HG03520 (cell line): ENCODE results near the gene WNT16.
A peak's percentile ranks its signal among the peaks of the same experiment; 100 is the strongest.
"Not testable (repeated sequence)": the region's sequence is repeated elsewhere in the genome, so short reads cannot be mapped to it uniquely, and the experiment has no call there.

Source experiments
- ATAC-seq: cut with Tn5 transposase; IDR thresholded peaks from one replicate; pipeline ENCODE4 v1.9.1; 2021; ENCODE audit warnings: mild to moderate bottlenecking, moderate library complexity; ENCODE audit not compliant: unreplicated experiment

The WNT16 gene

DNA sequence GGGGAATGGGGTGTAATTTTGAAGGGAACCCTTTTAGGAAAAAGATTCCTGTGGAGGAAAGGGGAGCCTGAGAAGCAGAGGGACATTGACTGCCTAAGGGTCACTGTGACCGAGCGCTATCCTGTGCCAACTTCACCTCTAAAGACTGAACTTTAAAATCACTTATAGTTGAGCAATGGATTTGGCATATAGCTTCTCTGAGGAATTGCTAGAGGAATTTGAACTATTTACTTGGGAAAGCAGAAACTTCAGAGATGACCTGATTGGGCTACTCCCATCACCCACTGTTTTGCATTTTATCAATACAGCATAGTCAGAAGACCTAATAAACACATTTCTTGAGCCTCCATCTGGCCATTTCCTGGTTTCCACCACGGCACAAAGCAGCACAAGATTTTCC lies 23.7 kb upstream of the WNT16 start:
- ATAC-seq: no peak

DNA sequence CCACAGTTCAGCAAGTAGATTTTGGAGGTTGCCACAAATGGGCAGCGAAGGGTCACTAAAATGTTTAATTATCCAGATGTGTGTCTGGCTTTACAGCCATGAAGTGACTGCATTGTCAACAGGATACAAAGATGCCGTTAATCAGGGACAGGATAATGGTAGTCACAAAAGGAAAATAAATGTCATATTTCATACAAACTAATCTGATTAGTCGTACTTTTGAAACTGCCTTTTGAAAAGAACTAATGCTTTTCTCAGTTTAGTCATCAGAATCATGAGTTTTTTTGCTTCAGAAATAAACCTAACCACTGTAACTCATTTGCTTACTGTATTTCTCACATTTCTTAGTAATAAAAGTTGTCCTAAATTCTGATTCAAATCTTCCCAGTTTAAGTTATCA lies 22.2 kb upstream of the WNT16 start:
- ATAC-seq: no peak

DNA sequence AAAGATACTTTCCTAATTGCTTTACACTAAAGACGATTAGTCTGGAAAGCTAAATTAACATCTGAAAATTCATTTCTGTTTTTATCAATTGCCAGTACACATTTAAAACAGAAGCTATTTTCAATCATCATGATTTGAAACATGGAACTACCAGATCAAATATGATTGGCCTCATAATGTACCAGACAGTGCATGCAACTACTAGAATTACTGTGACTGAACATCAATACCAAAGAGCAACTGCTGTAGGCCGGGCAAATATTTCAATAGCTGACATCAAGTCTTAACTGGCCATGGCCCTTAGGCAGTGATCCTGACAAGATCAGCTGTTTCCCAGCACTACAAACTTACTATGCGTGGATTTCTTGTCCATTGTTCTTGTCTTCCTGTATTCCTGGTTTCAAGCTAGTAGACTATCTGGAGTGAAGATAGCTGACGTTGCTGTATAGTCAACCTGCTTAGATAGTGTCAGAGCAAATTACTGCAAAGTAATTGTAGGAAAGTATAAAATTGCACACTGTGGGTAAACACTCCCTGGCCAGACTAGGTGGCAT lies 21.7 kb upstream of the WNT16 start:
- ATAC-seq: no peak

- no peak for ATAC-seq
Measured at GRCh38 chr7:121313220-121313792, 15.5 kb upstream of the WNT16 start.

GRCh38 chr7:121313793-121314676 lies 14.8 kb upstream of the WNT16 start:
- peak; percentile 96 for ATAC-seq

DNA sequence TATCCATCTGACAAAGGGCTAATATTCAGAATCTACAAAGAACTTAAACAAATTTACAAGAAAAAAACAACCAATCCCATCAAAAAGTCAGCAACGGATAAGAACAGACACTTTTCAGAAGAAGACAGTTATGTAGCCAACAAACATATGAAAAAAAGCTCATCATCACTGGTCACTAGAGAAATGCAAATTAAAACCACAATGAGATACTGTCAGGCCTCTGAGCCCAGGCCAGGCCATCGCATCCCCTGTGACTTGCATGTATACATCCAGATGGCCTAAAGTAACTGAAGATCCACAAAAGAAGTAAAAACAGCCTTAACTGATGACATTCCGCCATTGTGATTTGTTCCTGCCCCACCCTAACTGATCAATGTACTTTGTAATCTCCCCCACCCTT lies 13.6 kb upstream of the WNT16 start:
- not testable (repeated sequence) for ATAC-seq

DNA sequence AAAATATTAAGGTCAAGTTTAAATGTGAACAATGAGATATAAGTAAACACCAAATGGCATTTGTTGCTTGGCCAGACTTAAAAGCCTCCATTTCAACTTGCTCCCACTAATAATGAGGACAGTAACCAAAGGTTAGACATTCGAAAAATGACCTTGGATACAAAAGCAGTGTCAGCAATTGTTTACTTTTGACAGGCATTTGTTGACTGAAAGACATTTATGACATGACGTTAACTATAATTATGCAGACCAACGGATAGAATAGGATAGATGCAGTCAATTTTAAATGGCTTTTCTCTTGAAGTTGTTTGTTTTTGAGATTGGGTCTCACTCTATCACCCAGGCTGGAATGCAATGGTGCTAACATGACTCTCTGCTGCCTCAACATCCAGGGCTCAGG lies 6.3 kb upstream of the WNT16 start:
- no peak for ATAC-seq

GRCh38 chr7:121323515-121324302 lies 5.1 kb upstream of the WNT16 start:
- ATAC-seq: no peak

DNA sequence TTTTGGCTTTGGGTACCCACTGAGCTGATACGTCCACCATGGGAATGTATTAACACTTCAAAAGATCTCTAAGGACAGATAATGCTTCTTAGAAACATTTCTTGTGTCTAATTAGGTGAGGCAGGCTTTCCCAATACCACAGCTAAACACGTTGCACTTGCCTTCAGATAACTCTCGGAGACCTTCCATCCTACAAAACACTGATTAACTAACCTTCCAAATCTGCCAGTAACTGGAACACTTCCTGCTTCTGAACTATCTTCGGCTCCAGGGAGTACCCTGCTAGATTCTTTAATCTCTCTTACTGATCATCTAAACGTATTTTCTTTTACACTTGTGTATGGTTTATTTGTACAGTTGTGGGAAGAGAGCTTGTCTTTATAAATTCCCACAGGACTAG lies 1.1 kb upstream of the WNT16 start:
- no peak for ATAC-seq

DNA sequence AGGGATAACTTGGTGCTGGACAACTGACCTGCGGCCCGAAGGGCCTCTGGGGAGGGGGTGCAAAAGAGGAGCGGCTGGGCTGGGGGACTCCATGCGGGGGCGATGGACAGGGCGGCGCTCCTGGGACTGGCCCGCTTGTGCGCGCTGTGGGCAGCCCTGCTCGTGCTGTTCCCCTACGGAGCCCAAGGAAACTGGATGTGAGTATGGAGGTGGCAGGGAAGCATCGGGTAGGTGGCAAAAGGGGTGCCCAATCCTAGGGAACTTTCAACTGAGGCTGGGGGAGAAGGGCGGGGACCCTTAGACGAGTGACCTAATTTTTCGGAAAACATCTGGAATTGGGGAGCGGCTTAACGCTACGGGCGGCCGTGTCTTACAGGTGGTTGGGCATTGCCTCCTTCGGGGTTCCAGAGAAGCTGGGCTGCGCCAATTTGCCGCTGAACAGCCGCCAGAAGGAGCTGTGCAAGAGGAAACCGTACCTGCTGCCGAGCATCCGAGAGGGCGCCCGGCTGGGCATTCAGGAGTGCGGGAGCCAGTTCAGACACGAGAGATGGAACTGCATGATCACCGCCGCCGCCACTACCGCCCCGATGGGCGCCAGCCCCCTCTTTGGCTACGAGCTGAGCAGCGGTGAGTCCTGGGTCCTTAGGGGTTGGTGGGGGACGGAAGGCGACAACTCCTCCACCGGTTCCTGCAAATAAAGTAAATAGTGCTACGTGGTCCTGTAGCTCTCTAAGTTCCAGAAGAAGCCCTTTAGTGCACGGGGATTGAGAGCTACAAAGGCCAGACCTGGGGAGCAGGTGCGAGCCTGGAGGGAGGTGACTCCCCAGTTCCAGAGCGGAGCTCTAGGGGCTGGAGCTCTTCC lies 622 bp downstream of the WNT16 start:
- ATAC-seq: no peak

DNA sequence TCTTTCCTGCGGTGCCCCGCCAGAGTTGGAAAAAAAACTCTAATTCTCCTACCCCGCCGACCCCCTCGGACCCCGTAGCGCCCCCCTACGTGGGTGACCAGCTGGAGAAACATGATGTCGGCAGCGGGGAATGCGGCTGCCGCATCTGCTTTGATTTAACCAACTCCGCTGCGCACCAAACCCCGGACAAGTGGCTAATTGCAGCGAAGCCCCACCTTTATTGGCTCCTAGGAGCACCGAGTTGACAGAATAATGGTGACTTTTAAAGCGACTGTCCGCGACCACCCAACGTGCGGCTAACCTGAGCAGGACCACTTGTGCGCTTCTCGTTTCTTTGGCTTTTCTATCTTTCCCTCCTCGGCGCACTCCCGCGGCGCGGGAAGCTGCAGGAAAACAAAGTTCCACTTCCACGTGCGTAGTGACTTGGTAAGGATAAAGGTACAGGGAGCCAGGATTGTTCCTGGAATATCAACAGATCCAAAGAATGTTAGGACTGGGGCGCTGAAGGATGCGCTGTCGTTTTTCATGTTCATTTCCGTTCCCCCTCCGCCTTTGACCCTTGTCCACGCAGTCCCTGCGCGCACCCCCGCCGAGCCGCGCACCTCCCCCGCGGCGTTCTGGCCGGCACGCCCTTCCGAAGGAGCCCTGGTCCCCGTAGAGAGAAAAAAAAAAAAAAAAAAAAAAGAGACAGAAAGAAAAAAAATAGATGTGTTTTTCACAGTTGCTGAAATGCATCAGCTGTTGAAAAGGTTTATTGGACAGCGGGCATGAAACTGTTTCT lies 1.4 kb downstream of the WNT16 start:
- ATAC-seq: no peak

- ATAC-seq: no peak
Measured at GRCh38 chr7:121331048-121331447, 2.2 kb downstream of the WNT16 start.

- no peak for ATAC-seq
Measured at GRCh38 chr7:121331574-121331973, 2.8 kb downstream of the WNT16 start.

DNA sequence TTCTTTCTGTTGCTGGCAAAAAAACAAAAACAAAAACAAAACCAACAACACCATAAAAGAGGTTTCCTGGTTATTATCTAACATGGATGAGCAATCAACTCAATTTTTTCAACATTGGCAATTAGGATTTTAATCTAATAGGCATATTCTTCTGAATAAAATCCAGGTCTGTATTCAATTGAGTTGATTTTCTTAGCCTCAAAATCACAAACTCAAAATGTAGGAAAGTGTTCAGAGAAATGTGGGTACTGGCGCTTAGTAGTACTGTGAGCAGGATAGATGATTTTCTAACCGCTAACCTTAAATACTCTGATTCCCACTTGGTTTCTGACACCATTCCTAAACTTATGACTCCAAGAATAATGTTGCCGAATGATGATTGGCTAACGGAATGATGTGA lies 5.6 kb downstream of the WNT16 start:
- no peak for ATAC-seq

- no peak for ATAC-seq
Measured at GRCh38 chr7:121334875-121335648, 6.3 kb downstream of the WNT16 start.

DNA sequence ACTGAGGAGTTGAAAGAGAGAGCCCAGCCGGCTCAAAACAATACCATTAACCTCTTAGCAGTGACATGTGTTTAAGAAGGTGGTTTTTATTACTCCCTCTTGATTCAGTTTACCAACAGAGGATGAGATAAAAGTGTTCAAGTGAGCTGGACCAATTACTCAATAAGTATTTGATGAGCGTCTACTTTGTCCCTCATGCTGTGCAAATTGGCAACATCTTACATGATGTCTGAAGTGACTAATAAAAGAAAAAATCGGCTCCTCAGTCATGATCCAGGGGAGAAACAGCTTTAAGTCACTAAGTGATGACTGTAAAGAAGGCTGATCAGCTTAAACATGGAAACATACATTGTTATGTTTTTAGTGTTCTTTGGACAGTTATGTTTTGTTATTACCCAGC lies 7.8 kb downstream of the WNT16 start:
- no peak for ATAC-seq

DNA sequence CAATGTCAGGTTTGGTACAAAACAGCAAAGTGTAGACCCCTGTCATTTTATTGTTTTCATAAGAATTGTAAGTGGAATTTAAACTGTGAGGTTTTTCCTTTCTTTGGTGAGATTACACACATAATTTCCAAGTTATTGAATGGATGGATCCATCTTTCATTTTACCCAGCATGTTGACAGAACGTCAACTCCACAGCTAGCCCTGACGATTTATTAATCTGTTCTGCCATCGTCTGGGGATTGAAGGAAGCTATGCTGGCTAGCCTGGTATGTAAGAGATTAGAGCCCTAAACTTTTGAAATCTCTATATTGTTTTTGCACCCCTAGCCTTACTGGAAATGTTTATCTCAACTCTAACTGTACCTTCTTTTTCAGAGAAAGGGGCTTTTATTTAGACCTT lies 8.6 kb downstream of the WNT16 start:
- no peak for ATAC-seq

DNA sequence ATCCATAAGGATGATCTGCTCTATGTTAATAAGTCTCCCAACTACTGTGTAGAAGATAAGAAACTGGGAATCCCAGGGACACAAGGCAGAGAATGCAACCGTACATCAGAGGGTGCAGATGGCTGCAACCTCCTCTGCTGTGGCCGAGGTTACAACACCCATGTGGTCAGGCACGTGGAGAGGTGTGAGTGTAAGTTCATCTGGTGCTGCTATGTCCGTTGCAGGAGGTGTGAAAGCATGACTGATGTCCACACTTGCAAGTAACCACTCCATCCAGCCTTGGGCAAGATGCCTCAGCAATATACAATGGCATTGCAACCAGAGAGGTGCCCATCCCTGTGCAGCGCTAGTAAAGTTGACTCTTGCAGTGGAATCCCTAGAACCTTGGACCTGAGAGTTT lies 10.3 kb downstream of the WNT16 start:
- no peak for ATAC-seq

DNA sequence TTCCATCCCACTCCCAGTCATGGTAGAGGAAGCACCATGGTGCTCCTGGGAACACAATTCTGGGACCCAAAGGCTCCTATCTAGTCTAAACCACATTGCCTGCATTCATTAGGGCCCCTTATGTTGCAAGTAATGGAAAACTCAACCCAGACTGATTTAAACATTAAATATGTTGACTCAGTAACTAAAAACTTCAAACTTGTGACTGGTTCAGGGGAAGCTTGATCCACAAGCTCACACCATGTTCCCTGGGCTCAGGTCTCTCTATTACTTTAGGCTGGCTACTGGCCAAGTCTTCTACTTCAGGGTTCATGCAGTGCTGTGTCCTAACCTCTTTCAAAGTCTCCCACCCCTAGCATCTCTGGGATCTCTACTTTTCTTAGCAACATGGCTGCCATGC lies 13.1 kb downstream of the WNT16 start:
- ATAC-seq: no peak
